RWPE1 (cell line): ENCODE measurements around the gene PARP14.

ENCODE experiments used
- CTCF ChIA-PET: fragments of 350-600 bp; sonication (Branson Sonifier 250); formaldehyde crosslinking; extraction: SDS; loops from one replicate; lab custom pipeline; 2021; lab: Yijun Ruan, JAX
- POLR2A ChIA-PET: fragments of 400-600 bp; formaldehyde crosslinking; extraction: SDS; loops from one replicate; lab custom pipeline; 2020; ENCODE audit warnings: antibody characterized with exemption; ENCODE audit not compliant: low non-redundant PET; lab: Yijun Ruan, JAX
- DNase-seq: peaks from one replicate; pipeline ENCODE4 v3.0.0; 2012; ENCODE audit warnings: low spot score
- H3K27ac ChIP-seq: fragments of 450-650 bp; 2 replicates; pipeline ENCODE4 v1.5.1; 2017
- TF ChIP-seq, protein P1 (sequence below): fragments of 450-650 bp; conservative IDR thresholded peaks from 2 replicates; pipeline ENCODE4 v1.5.1; 2017; ENCODE audit warnings: low read depth, mild to moderate bottlenecking

Gene PARP14

DNA sequence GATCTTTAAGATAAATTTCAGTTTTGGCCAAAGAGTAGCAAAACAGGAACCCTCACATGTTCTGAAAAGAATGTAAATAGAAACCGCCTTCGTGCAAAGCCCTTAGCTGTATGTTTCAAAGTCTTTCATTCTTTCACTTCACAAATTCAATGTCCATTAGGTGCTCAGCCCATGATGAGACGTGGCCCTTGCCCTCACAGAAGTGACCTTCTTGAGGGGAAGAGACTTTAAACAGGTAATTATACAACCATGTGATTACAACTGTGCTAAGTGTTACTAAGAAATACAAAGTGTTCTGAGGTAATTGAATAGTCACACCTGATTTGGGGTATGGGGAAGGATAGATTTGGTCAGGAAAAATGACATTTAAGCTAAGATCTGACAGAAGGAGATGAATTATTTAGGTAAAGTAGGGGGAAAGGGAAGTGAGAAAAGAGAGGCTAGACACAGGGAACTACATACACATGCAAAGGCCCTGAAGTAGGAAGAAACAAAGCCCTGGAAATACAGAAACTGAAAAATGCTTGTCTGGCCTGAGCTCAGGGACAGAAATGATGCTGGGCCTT, 93.4 kb downstream of the PARP14 start:
- no peak for DNase-seq
- no peak overlapping the region for H3K27ac ChIP-seq
- CTCF ChIA-PET, result interaction anchor here (0.6 kb wide), 1 partner anchor 501 kb away, joined by 5 read pairs; no protein-coding TSS in a partner anchor
- POLR2A ChIA-PET, result no interaction called here
- TF ChIP-seq, protein P1, sequence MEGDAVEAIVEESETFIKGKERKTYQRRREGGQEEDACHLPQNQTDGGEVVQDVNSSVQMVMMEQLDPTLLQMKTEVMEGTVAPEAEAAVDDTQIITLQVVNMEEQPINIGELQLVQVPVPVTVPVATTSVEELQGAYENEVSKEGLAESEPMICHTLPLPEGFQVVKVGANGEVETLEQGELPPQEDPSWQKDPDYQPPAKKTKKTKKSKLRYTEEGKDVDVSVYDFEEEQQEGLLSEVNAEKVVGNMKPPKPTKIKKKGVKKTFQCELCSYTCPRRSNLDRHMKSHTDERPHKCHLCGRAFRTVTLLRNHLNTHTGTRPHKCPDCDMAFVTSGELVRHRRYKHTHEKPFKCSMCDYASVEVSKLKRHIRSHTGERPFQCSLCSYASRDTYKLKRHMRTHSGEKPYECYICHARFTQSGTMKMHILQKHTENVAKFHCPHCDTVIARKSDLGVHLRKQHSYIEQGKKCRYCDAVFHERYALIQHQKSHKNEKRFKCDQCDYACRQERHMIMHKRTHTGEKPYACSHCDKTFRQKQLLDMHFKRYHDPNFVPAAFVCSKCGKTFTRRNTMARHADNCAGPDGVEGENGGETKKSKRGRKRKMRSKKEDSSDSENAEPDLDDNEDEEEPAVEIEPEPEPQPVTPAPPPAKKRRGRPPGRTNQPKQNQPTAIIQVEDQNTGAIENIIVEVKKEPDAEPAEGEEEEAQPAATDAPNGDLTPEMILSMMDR, result no peak

DNA sequence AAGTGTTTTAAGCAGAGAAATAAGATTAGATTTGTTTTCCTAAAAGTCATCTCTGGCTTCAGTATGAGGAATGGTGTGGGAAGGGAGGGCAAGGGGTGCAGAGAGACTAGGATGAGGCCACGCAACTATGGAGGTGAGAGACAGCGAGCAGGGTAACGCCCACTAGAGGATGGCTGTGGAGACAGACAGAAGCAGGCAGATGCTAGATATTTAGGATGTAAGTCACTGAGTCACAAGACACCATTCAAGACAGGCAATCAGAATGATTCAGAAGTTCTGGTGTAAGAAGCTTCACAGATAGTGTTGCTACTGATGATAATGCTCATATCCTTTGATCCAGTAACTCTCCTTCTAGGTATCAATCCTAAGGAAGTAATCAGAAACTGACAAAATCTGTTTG, 93.9 kb downstream of the PARP14 start:
- ChIA-PET POLR2A (no interaction called here), CTCF (interaction anchor here (0.6 kb wide), 1 partner anchor 500 kb away, joined by 5 read pairs; no protein-coding TSS in a partner anchor)
- no peak overlapping the region for H3K27ac ChIP-seq
- TF ChIP-seq, protein P1, result no peak
- no peak for DNase-seq

DNA sequence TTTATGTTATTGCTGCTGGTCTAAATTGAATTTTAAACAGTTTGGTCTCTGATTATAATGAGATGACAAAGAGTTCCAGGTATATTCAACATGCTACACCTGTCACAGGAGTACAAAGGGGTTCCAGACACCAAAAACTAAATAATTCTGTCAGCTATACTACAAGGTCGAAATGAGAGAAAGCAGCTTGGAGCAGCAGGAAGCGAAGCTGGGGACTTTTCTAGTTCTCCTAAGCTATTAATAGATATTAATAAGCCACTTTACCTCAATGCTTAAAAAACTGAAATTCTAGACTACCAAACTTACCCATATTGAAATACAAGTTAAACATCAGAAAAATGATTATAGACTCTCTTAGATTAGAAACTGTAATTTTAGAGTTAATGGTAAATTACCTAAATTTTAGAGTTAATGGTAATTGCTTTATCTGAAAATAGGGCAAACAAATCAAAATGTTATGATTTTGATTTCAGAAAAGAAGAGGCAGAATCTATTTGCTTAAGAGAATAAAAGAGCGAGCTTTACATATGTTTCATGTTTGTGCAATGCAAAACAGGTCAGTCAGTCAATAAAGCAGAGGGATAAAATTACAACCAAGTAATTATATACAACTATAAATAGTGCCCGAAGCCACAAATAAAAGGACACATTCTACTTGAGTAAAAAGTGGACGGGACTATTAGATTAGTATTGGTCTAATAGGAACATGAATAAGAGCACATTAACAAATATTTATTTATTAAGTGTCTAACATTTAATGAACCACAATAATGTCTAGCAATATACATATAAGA, 96.2 kb downstream of the PARP14 start:
- DNase-seq, result no peak
- ChIA-PET POLR2A (no interaction called here), CTCF (no interaction called here)
- TF ChIP-seq, protein P1, result no peak
- H3K27ac ChIP-seq, result no peak overlapping the region

DNA sequence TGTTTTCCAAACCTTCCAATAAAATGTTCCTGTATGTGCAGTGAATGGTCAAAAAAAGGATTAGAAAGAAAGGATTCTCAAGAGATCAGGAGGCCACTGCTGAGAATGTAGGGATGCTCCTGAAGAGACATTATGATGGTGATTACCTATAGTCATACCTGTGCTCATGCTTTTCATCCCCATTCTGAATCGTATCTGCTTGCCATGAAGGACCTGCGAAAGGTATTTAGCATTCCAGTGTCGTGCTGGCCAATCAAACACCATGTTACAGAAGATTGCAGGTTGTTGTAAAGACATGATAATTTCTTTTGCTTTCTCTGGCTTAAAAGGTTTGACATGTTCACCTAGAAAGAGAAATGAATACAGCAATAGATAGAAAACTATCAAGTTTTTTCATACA, 96.9 kb downstream of the PARP14 start:
- CTCF ChIA-PET, result no interaction called here
- TF ChIP-seq, protein P1, result no peak
- POLR2A ChIA-PET, result no interaction called here
- no peak overlapping the region for H3K27ac ChIP-seq
- DNase-seq, result no peak
